HepG2 (cell line): ENCODE data around the gene CYP26A1. TPM values are rescaled to one million over a fixed set of nuclear protein-coding genes. Genes with fewer than 3 reads are reported as not detected.

Experiments used
- ATAC-seq: fragments of 200-7000 bp; cut with Tn5 transposase; 3 replicates; pipeline ENCODE4 v1.9.1; 2020; ENCODE audit warnings: mild to moderate bottlenecking, moderate library complexity
- BruUV-seq: library from RNA; stranded (reverse); fragments of 400-500 nt; replicated peaks from 2 replicates; lab custom pipeline; 2021; lab: Mats Ljungman, UMichigan
- CTCF ChIA-PET: fragments of 300-600 bp; formaldehyde crosslinking; extraction: SDS; loops from one replicate; lab custom pipeline; 2021; ENCODE audit warnings: low total read pairs, inconsistent platforms, low intra/inter-chr PET ratio; lab: Yijun Ruan, JAX
- POLR2A ChIA-PET: fragments of 350-600 bp; sonication (Branson Sonifier 250); formaldehyde crosslinking; loops from one replicate; lab custom pipeline; 2020; ENCODE audit warnings: antibody characterized with exemption, inconsistent platforms; lab: Yijun Ruan, JAX
- DNase-seq: peaks from one replicate; pipeline ENCODE4 v3.0.0-alpha.2; 2015; ENCODE audit warnings: low spot score
- FAIRE-seq: peaks from 3 replicates; lab custom pipeline; 2011; peaks lifted over from hg19 to GRCh38; lab: Jason Lieb, UNC
- H2AFZ ChIP-seq: one replicate; pipeline ENCODE4 v1.6.1; 2011; ENCODE audit warnings: low read length, inconsistent platforms
- H3K27ac ChIP-seq: fragments of 300-600 bp; 3 replicates; pipeline ENCODE4 v1.8.0; 2011; ENCODE audit warnings: mixed run types, mild to moderate bottlenecking, mixed read lengths, low read length, inconsistent platforms; ENCODE audit not compliant: insufficient read depth; ENCODE audit errors: extremely low read length
- H3K27me3 ChIP-seq, 2 experiments: fragments of 200-600 bp in 1 of 2; 2 replicates in 1 of 2; 3 replicates in 1 of 2; pipeline versions ENCODE4 v1.6.0 to v1.8.0; 2011; ENCODE audit warnings: low read length in 2 of 2, mild to moderate bottlenecking in 2 of 2, moderate library complexity in 2 of 2, inconsistent platforms in 1 of 2; ENCODE audit not compliant: insufficient read depth in 2 of 2, control insufficient read depth in 1 of 2
- H3K36me3 ChIP-seq, 2 experiments: fragments of 200-600 bp in 1 of 2; replicated peaks in 1 of 2; 2 replicates in 1 of 2; 3 replicates in 1 of 2; pipeline versions ENCODE4 v1.5.1 to v1.8.0; 2011; ENCODE audit warnings: low read length in 2 of 2, inconsistent platforms in 1 of 2; ENCODE audit not compliant: insufficient read depth in 2 of 2, control insufficient read depth in 1 of 2
- H3K4me1 ChIP-seq: 2 replicates; pipeline ENCODE4 v1.5.1; 2012; ENCODE audit warnings: low read length, inconsistent platforms; ENCODE audit not compliant: insufficient read depth
- H3K4me2 ChIP-seq: 2 replicates; pipeline ENCODE4 v1.6.0; 2011; ENCODE audit warnings: low read depth, low read length, inconsistent platforms
- H3K4me3 ChIP-seq, 3 experiments: fragments of 200-600 bp in 1 of 3; sonication (generic), shearing (Covaris generic) in 1 of 3; replicated peaks in 1 of 3; 2 replicates each; pipeline ENCODE4 v1.5.1; 2011 to 2016; ENCODE audit warnings: low read length in 3 of 3, inconsistent platforms in 2 of 3, low read depth in 2 of 3, mild to moderate bottlenecking in 2 of 3, control low read depth in 1 of 3, mixed read lengths in 1 of 3; ENCODE audit not compliant: insufficient read depth in 1 of 3
- H3K79me2 ChIP-seq: one replicate; pipeline ENCODE4 v1.6.1; 2011; ENCODE audit warnings: low read length, inconsistent platforms; ENCODE audit not compliant: insufficient read depth
- H3K9ac ChIP-seq: 2 replicates; pipeline ENCODE4 v1.6.0; 2011; ENCODE audit warnings: mild to moderate bottlenecking, low read depth, low read length, inconsistent platforms; ENCODE audit not compliant: insufficient read depth
- H3K9me3 ChIP-seq: 2 replicates; pipeline ENCODE4 v1.5.1; 2012; ENCODE audit warnings: mild to moderate bottlenecking, low read length
- H4K20me1 ChIP-seq: 2 replicates; pipeline ENCODE4 v1.6.0; 2011; ENCODE audit warnings: inconsistent platforms, mild to moderate bottlenecking, low read length, moderate library complexity; ENCODE audit not compliant: insufficient read depth
- MBD4 ChIP-seq: IDR thresholded peaks from 2 replicates; pipeline ENCODE4 v1.6.1; 2012; ENCODE audit warnings: low read length, inconsistent platforms, borderline replicate concordance
- ZNF781 ChIP-seq: sonication (generic); formaldehyde crosslinking; IDR thresholded peaks from 2 replicates; pipeline ENCODE4 v1.5.1; 2020; ENCODE audit warnings: borderline replicate concordance, mild to moderate bottlenecking, missing genetic modification reagents; ENCODE audit errors: not compliant biosample characterization
- ZSCAN12 ChIP-seq: sonication (generic); formaldehyde crosslinking; IDR thresholded peaks from 2 replicates; pipeline ENCODE4 v1.9.0; 2021; ENCODE audit warnings: mild to moderate bottlenecking, missing genetic modification reagents
- WGBS: methylation state at CpG from one replicate; pipeline ENCODE4 v1.1.6; 2017; ENCODE audit warnings: low lambda C conversion rate; 5-methylcytosine and 5-hydroxymethylcytosine counted together
- in situ Hi-C: cut with HindIII; loops from 2 replicates; pipeline ENCODE4 v1.10.0; 2017; ENCODE audit warnings: low pct_unique_long_range_greater_than_20kb; ENCODE audit not compliant: extremely low pct_ligation_motif_present
- intact Hi-C: fragments of 100-400 bp; cut with micrococcal nuclease; formaldehyde crosslinking; loops from one replicate; pipeline ENCODE4 v1.10.0; 2022; ENCODE audit not compliant: unreplicated experiment
- polyA plus RNA-seq, 8 experiments: library from polyadenylated mRNA; depleted of rRNA in 3 of 8; stranded (reverse) in 7 of 8; unstranded in 1 of 8; fragments of >200 nt; fragmentation: Illumina TruSeq in 4 of 8; extraction: Trizol in 4 of 8; gene quantifications; 2 replicates each; pipeline versions ENCODE4 v1.2.1 to v1.2.3, GENCODE V29; 2011 to 2016; ENCODE audit warnings: low read depth in 4 of 8, missing spikeins in 1 of 8, mixed read lengths in 1 of 8; ENCODE audit not compliant: insufficient read depth in 1 of 8
- total RNA-seq, 5 experiments: library from RNA; depleted of rRNA; stranded (reverse); fragments of >200 nt; fragmentation: Illumina TruSeq; extraction: Trizol; gene quantifications; 2 replicates each; pipeline ENCODE4 v1.2.3, GENCODE V29; 2016; ENCODE audit warnings: low read depth in 1 of 5
- TF ChIP-seq, protein P1 (sequence below): IDR thresholded peaks from 2 replicates; pipeline ENCODE4 v1.6.1; 2016; ENCODE audit warnings: low read depth, missing genetic modification reagents, missing compliant biosample characterization
- TF ChIP-seq, protein P2 (sequence below): sonication (generic); formaldehyde crosslinking; IDR thresholded peaks from 2 replicates; pipeline ENCODE4 v1.4.0; 2020; ENCODE audit warnings: missing genetic modification reagents, borderline replicate concordance
- TF ChIP-seq, protein P3 (sequence below): sonication (generic); formaldehyde crosslinking; IDR thresholded peaks from 2 replicates; pipeline ENCODE4 v1.4.0; 2020; ENCODE audit warnings: missing genetic modification reagents, borderline replicate concordance

CYP26A1 gene
- total and polyA plus RNA-seq, 2 of the 13 experiments (the other 11 are each of a cell fraction or from before 2014, with no cell fraction given) = 0.15 TPM; not detected in 1

GRCh38 chr10:93058139-93058538 is 15.6 kb upstream of the CYP26A1 start:
- Histone ChIP-seq H4K20me1 (no peaks in the 10 kb centered on the region), H3K27ac (no peak overlapping the region), H3K4me3 (no peak overlapping the region)
- intact Hi-C loops = no loop called here
- 94% methylated on average over 3 of the region's 3 CpGs for WGBS
- DNase-seq (no peak), ATAC-seq (no peak)
- TF ChIP-seq, protein P1, sequence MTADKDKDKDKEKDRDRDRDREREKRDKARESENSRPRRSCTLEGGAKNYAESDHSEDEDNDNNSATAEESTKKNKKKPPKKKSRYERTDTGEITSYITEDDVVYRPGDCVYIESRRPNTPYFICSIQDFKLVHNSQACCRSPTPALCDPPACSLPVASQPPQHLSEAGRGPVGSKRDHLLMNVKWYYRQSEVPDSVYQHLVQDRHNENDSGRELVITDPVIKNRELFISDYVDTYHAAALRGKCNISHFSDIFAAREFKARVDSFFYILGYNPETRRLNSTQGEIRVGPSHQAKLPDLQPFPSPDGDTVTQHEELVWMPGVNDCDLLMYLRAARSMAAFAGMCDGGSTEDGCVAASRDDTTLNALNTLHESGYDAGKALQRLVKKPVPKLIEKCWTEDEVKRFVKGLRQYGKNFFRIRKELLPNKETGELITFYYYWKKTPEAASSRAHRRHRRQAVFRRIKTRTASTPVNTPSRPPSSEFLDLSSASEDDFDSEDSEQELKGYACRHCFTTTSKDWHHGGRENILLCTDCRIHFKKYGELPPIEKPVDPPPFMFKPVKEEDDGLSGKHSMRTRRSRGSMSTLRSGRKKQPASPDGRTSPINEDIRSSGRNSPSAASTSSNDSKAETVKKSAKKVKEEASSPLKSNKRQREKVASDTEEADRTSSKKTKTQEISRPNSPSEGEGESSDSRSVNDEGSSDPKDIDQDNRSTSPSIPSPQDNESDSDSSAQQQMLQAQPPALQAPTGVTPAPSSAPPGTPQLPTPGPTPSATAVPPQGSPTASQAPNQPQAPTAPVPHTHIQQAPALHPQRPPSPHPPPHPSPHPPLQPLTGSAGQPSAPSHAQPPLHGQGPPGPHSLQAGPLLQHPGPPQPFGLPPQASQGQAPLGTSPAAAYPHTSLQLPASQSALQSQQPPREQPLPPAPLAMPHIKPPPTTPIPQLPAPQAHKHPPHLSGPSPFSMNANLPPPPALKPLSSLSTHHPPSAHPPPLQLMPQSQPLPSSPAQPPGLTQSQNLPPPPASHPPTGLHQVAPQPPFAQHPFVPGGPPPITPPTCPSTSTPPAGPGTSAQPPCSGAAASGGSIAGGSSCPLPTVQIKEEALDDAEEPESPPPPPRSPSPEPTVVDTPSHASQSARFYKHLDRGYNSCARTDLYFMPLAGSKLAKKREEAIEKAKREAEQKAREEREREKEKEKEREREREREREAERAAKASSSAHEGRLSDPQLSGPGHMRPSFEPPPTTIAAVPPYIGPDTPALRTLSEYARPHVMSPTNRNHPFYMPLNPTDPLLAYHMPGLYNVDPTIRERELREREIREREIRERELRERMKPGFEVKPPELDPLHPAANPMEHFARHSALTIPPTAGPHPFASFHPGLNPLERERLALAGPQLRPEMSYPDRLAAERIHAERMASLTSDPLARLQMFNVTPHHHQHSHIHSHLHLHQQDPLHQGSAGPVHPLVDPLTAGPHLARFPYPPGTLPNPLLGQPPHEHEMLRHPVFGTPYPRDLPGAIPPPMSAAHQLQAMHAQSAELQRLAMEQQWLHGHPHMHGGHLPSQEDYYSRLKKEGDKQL (CRISPR knock-in tag) = no peak
- TF ChIP-seq, protein P2, sequence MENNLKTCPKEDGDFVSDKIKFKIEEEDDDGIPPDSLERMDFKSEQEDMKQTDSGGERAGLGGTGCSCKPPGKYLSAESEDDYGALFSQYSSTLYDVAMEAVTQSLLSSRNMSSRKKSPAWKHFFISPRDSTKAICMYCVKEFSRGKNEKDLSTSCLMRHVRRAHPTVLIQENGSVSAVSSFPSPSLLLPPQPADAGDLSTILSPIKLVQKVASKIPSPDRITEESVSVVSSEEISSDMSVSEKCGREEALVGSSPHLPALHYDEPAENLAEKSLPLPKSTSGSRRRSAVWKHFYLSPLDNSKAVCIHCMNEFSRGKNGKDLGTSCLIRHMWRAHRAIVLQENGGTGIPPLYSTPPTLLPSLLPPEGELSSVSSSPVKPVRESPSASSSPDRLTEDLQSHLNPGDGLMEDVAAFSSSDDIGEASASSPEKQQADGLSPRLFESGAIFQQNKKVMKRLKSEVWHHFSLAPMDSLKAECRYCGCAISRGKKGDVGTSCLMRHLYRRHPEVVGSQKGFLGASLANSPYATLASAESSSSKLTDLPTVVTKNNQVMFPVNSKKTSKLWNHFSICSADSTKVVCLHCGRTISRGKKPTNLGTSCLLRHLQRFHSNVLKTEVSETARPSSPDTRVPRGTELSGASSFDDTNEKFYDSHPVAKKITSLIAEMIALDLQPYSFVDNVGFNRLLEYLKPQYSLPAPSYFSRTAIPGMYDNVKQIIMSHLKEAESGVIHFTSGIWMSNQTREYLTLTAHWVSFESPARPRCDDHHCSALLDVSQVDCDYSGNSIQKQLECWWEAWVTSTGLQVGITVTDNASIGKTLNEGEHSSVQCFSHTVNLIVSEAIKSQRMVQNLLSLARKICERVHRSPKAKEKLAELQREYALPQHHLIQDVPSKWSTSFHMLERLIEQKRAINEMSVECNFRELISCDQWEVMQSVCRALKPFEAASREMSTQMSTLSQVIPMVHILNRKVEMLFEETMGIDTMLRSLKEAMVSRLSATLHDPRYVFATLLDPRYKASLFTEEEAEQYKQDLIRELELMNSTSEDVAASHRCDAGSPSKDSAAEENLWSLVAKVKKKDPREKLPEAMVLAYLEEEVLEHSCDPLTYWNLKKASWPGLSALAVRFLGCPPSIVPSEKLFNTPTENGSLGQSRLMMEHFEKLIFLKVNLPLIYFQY (CRISPR knock-in tag) = no peak
- TF ChIP-seq ZNF781 (CRISPR knock-in tag) = no peak
- TF ChIP-seq MBD4 = no peak
- no peak for TF ChIP-seq ZSCAN12 (CRISPR knock-in tag)
- TF ChIP-seq, protein P3, sequence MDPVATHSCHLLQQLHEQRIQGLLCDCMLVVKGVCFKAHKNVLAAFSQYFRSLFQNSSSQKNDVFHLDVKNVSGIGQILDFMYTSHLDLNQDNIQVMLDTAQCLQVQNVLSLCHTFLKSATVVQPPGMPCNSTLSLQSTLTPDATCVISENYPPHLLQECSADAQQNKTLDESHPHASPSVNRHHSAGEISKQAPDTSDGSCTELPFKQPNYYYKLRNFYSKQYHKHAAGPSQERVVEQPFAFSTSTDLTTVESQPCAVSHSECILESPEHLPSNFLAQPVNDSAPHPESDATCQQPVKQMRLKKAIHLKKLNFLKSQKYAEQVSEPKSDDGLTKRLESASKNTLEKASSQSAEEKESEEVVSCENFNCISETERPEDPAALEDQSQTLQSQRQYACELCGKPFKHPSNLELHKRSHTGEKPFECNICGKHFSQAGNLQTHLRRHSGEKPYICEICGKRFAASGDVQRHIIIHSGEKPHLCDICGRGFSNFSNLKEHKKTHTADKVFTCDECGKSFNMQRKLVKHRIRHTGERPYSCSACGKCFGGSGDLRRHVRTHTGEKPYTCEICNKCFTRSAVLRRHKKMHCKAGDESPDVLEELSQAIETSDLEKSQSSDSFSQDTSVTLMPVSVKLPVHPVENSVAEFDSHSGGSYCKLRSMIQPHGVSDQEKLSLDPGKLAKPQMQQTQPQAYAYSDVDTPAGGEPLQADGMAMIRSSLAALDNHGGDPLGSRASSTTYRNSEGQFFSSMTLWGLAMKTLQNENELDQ (CRISPR knock-in tag) = no peak
- TF ChIP-seq, all 625 proteins: peak for 0
- BruUV-seq = no TSS peak
- Histone ChIP-seq H3K36me3 (peaks cover 0 to 14% of the 10 kb centered on the region in 2 experiments; a peak in 3 of 5 replicates), H3K79me2 (no peaks in the 10 kb centered on the region), H3K27me3 (no peaks in the 10 kb centered on the region), H3K4me2 (no peak overlapping the region), H3K9ac (no peak overlapping the region), H3K9me3 (no peaks in the 10 kb centered on the region), H2AFZ (no peak overlapping the region), H3K4me1 (no peaks in the 10 kb centered on the region)
- in situ Hi-C loops = no loop called here
- FAIRE-seq = no peak
- ChIA-PET CTCF (no interaction called here), POLR2A (no interaction called here)
